ENCODE data around the gene GLRX2. TPM values are rescaled to one million over a fixed set of nuclear protein-coding genes. Genes with fewer than 3 reads are reported as not detected.

GLRX2 gene
- total and polyA plus RNA-seq, 3 experiments from 2014 or later, result 13.2 to 49.6 (median 47.1) TPM

DNA sequence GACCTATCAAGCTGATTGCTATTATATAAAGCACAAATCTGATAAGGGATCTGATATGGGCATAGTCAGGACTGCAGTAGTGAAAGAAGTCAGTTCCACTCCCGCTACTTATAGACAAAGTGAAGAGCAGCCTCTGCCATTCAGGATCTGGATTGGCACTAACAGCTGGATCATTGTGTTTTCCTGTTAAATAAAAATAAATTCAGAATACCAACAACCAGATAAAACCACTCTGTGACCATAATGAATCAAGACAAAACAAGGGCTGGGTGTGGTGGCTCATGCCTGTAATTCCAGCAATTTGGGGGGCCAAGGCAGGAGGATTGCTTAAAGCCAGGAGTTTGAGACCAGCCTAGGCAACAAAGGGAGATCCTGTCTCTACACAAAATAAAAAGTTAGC, 5.0 kb upstream of the GLRX2 start:
- Histone ChIP-seq H3K36me3 (ENCODE audit: insufficient read depth, low read length) (no peaks in the 10 kb centered on the region), H3K9me3 (ENCODE audit: low read length) (no peaks in the 10 kb centered on the region), H3K27ac (ENCODE audit: low read depth, low read length) (no peak overlapping the region), H3K4me3 (ENCODE audit: low read length) (no peak overlapping the region), H3K27me3 (ENCODE audit: insufficient read depth, low read length, poor library complexity, severe bottlenecking) (no peaks in the 10 kb centered on the region), H3K4me1 (ENCODE audit: insufficient read depth, low read length) (no peaks in the 10 kb centered on the region)
- Mint-ChIP-seq H3K36me3 (peaks cover 0 to 2% (median 0%) of the 10 kb centered on the region in 3 donors), H3K9me3 (no peaks in the 10 kb centered on the region), H3K4me3 (no peak overlapping the region), H3K27ac (no peak overlapping the region), H3K27me3 (no peaks in the 10 kb centered on the region), H3K4me1 (peaks cover 2 to 8% (median 7%) of the 10 kb centered on the region in 3 donors)
- CTCF ChIA-PET, result interaction anchor here (1.1 kb wide), 1 partner anchor 13 kb away, joined by 3 read pairs; no protein-coding TSS in a partner anchor
- DNase-seq, result no peak
- POLR2A ChIA-PET, result no interaction called here

DNA sequence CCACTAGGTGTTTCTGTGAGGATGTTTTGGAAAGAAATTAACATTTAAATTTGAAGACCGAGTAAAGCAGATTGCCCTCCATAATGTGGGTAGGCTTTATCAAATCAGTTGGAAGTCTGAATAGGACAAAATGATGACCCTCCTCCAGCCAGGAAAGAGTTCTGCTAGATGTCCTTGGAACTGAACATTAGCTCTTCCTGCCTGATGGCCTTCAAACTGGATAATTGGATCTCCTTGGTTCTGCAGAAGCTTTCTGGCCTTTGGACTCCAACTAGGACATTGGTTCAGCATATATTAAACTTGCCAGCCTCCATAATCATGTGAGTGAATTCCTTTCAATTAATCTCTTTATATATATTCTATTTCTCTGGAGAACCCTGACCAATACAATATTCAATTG, 4.4 kb upstream of the GLRX2 start:
- ChIA-PET CTCF (interaction anchor here (1.1 kb wide), 1 partner anchor 14 kb away, joined by 3 read pairs; no protein-coding TSS in a partner anchor), POLR2A (interaction anchor here (0.6 kb wide), 1 partner anchor 13 kb away, joined by 6 read pairs; no protein-coding TSS in a partner anchor)
- H3K4me3 Mint-ChIP-seq, result no peak overlapping the region

DNA sequence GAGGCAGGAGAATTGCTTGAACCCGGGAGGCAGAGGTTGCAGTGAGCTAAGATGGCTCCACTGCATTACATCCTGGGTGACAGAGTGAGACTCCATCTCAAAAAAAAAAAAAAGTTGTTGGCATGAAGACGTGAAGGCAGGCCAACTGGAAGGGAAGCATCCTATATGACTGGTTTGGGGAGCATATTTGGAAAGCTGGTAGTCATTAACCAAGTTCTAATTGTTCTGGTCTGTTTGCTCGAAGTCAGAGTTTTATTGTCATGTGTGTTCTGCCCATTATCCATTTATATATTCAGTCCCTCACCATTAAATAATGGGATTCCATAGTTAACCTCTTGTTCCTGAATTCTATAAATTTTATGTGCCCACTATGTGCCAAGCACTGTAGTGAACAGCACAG, 3.3 kb upstream of the GLRX2 start:
- Histone ChIP-seq H3K27me3 (ENCODE audit: insufficient read depth, low read length, poor library complexity, severe bottlenecking) (no peaks in the 10 kb centered on the region), H3K9me3 (ENCODE audit: low read length) (no peaks in the 10 kb centered on the region), H3K4me3 (ENCODE audit: low read length) (no peak overlapping the region), H3K27ac (ENCODE audit: low read depth, low read length) (no peak overlapping the region), H3K4me1 (ENCODE audit: insufficient read depth, low read length) (peaks cover 9% of the 10 kb centered on the region), H3K36me3 (ENCODE audit: insufficient read depth, low read length) (no peaks in the 10 kb centered on the region)
- CTCF ChIA-PET, result interaction anchor here (1.9 kb wide), 1 partner anchor 13 kb away, joined by 9 read pairs; the partner anchor contains the start of gene CDC73
- Mint-ChIP-seq H3K4me3 (peak overlapping the region in 1 of 7 donors; percentile 63), H3K27ac (peak overlapping the region in 1 of 8 donors; percentile 50), H3K27me3 (no peaks in the 10 kb centered on the region), H3K9me3 (no peaks in the 10 kb centered on the region), H3K36me3 (peaks cover 0 to 7% (median 0%) of the 10 kb centered on the region in 3 donors), H3K4me1 (peaks cover 10 to 19% (median 16%) of the 10 kb centered on the region in 3 donors)
- DNase-seq, result no peak
- POLR2A ChIA-PET, result no interaction called here

More for the DNA sequence above, 4.4 kb upstream of the GLRX2 start:
- Mint-ChIP-seq H3K9me3 (no peaks in the 10 kb centered on the region), H3K27ac (no peak overlapping the region), H3K4me1 (peaks cover 2 to 11% (median 8%) of the 10 kb centered on the region in 3 donors), H3K36me3 (peaks cover 0 to 7% (median 0%) of the 10 kb centered on the region in 3 donors), H3K27me3 (no peaks in the 10 kb centered on the region)
- no peak for DNase-seq
- Histone ChIP-seq H3K4me1 (ENCODE audit: insufficient read depth, low read length) (no peaks in the 10 kb centered on the region), H3K36me3 (ENCODE audit: insufficient read depth, low read length) (no peaks in the 10 kb centered on the region), H3K27me3 (ENCODE audit: insufficient read depth, low read length, poor library complexity, severe bottlenecking) (no peaks in the 10 kb centered on the region), H3K4me3 (ENCODE audit: low read length) (no peak overlapping the region), H3K9me3 (ENCODE audit: low read length) (no peaks in the 10 kb centered on the region), H3K27ac (ENCODE audit: low read depth, low read length) (no peak overlapping the region)

DNA sequence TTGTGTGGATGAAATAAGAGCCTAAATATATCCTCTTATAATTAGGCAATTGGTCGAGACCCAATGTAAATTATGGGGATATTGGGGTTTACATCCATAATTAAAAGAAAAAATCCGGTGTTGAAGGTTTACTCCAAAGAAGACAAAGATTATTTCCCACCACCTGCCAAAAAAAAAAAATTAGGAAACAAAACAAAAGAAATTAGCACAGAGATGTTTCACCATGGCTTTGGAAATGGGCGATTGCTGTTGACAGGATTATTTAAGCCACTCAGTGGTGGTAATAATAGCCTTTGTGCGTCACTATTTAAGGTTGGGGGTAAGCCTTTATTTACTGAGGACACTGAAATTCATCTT, 585 bp upstream of the GLRX2 start:
- peak overlapping the region; percentile 93 to 97 (median 96) for H3K4me3 Mint-ChIP-seq
- H3K27me3 Mint-ChIP-seq, result no peaks in the 10 kb centered on the region
- ChIA-PET CTCF (interaction anchor here (0.7 kb wide), 1 partner anchor 20 kb away, joined by 3 read pairs; no protein-coding TSS in a partner anchor), POLR2A (interaction anchor here (0.8 to 2.2 kb wide), 3 partner anchors 16 to 298 kb away, joined by 5 to 11 read pairs (median 7); partner anchors contain the start of genes CDC73, RO60 and UCHL5)
- peak overlapping the region; percentile 12 to 91 (median 74) for H3K27ac Mint-ChIP-seq
- Histone ChIP-seq H3K27ac (ENCODE audit: low read depth, low read length) (peak overlapping the region; percentile 49), H3K27me3 (ENCODE audit: insufficient read depth, low read length, poor library complexity, severe bottlenecking) (no peaks in the 10 kb centered on the region), H3K4me1 (ENCODE audit: insufficient read depth, low read length) (peaks cover 11% of the 10 kb centered on the region), H3K9me3 (ENCODE audit: low read length) (no peaks in the 10 kb centered on the region), H3K36me3 (ENCODE audit: insufficient read depth, low read length) (no peaks in the 10 kb centered on the region), H3K4me3 (ENCODE audit: low read length) (peak overlapping the region; percentile 79)
- DNase-seq, result no peak
- H3K36me3 Mint-ChIP-seq, result peaks cover 0 to 7% (median 0%) of the 10 kb centered on the region in 3 donors
- H3K4me1 Mint-ChIP-seq, result peaks cover 18 to 34% (median 33%) of the 10 kb centered on the region in 3 donors
- no peaks in the 10 kb centered on the region for H3K9me3 Mint-ChIP-seq

DNA sequence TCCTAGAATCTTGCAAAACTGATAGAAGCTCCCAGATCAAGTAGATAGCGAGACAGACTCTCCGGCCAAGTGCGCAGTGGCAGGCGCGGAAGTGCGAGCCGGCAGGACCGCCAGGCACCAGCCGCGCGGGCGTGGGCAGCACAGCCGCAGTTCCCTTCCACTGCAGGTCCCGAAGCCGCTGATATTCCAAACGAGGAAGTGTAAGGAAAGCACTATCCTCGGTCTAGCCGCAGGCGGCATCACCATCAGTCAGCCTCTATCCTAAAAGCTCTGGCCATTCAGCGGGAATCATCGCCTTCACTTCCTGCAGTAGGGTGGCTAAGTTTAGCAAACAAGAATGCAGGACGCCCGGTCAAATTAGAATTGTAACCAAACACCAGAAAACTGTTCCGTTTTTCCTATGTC, 710 bp downstream of the GLRX2 start:
- ChIA-PET CTCF (interaction anchor here (0.6 to 2.3 kb wide), 3 partner anchors 17 to 46 kb away, joined by 3 to 8 read pairs (median 5); partner anchors contain the start of genes CDC73, RO60 and UCHL5), POLR2A (interaction anchor here (2.1 to 2.2 kb wide), 2 partner anchors 17 to 46 kb away, joined by 7 to 11 read pairs; partner anchors contain the start of genes CDC73, RO60 and UCHL5)
- no peaks in the 10 kb centered on the region for H3K9me3 ChIP-seq (ENCODE audit: low read length)
- peak overlapping the region; percentile 79 for H3K4me3 ChIP-seq (ENCODE audit: low read length)
- peaks cover 11% of the 10 kb centered on the region for H3K4me1 ChIP-seq (ENCODE audit: insufficient read depth, low read length)
- DNase-seq, result peak in 3 of 5 donors; percentile 4 to 49 (median 27)
- Mint-ChIP-seq H3K36me3 (peaks cover 0 to 19% (median 4%) of the 10 kb centered on the region in 3 donors), H3K27ac (peak overlapping the region; percentile 74 to 96 (median 88)), H3K27me3 (no peaks in the 10 kb centered on the region), H3K9me3 (no peaks in the 10 kb centered on the region), H3K4me1 (peaks cover 18 to 34% (median 33%) of the 10 kb centered on the region in 3 donors), H3K4me3 (peak overlapping the region; percentile 93 to 97 (median 96))
- H3K27me3 ChIP-seq (ENCODE audit: insufficient read depth, low read length, poor library complexity, severe bottlenecking), result no peaks in the 10 kb centered on the region
- peak overlapping the region; percentile 49 for H3K27ac ChIP-seq (ENCODE audit: low read depth, low read length)
- peaks cover 5% of the 10 kb centered on the region for H3K36me3 ChIP-seq (ENCODE audit: insufficient read depth, low read length)

DNA sequence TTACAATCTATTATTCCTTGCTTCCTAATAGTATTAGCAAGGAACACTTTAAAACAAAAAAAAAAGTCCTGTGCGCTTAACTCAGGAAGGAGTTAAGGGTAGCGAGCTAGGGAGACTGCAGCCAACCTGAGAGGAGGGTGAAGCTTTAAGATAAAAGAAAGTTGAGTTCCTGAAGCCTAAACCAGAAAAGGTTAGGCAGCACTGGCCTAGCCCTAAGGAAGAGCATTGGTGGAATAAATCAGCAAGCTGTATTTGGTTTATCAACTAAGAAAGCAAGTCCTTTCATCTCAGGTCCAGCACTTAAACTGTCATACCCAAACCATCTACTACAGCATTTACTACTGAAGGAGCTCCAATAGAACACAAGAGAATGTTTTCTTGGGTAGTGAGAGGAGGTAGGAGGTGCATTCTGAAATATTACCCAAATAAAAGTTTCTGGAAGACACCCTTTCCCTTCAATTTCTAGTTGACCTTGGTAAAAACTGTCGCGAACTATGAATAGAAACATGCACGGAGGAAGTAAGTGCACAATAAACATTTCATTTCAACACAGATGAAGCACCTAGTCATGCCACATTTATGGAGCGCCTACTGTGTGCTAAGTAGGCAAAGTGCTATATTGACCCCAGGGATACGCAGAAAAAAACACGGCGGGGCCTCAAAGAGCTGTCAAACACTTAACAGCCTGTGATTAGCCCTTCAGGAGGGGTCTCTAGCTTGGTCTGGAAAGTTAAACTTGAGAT, 1.3 kb downstream of the GLRX2 start:
- Mint-ChIP-seq H3K9me3 (no peaks in the 10 kb centered on the region), H3K4me1 (peaks cover 18 to 34% (median 33%) of the 10 kb centered on the region in 3 donors), H3K4me3 (peak overlapping the region; percentile 93 to 97 (median 96)), H3K27me3 (no peaks in the 10 kb centered on the region), H3K36me3 (peaks cover 0 to 25% (median 4%) of the 10 kb centered on the region in 3 donors), H3K27ac (peak overlapping the region in 5 of 8 donors; percentile 26 to 94 (median 86))
- POLR2A ChIA-PET, result interaction anchor here (2.1 to 2.2 kb wide), 2 partner anchors 17 to 45 kb away, joined by 7 to 11 read pairs; partner anchors contain the start of genes CDC73, RO60 and UCHL5
- no peak for DNase-seq
- peaks cover 9% of the 10 kb centered on the region for H3K36me3 ChIP-seq (ENCODE audit: insufficient read depth, low read length)
- CTCF ChIA-PET, result interaction anchor here (0.6 to 2.3 kb wide), 4 partner anchors 17 to 297 kb away, joined by 3 to 8 read pairs (median 4); partner anchors contain the start of genes CDC73, RO60 and UCHL5
- H3K9me3 ChIP-seq (ENCODE audit: low read length), result no peaks in the 10 kb centered on the region
- H3K4me1 ChIP-seq (ENCODE audit: insufficient read depth, low read length), result peaks cover 11% of the 10 kb centered on the region
- H3K27ac ChIP-seq (ENCODE audit: low read depth, low read length), result peak overlapping the region; percentile 49
- no peaks in the 10 kb centered on the region for H3K27me3 ChIP-seq (ENCODE audit: insufficient read depth, low read length, poor library complexity, severe bottlenecking)
- H3K4me3 ChIP-seq (ENCODE audit: low read length), result peak overlapping the region; percentile 79

DNA sequence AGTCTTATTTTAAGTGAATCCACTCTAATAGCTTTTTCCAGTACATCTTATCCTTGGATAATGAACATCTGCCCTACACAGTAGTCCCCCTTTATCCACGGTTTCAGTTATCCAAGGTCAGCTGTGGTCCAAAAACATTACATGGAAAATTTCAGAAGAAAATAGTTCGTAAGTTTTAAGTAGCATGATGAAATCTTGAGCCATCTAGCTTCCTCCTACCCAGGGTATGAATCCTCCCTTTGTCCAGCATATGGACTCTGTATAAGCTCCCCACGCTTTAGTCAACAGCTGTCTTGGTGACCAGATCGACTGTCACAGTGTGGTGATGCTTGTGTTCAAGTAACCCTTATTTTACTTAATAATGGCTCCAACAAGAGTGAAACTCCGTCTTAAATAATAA, 2.6 kb downstream of the GLRX2 start:
- Mint-ChIP-seq H3K4me1 (peaks cover 21 to 39% (median 33%) of the 10 kb centered on the region in 3 donors), H3K36me3 (peaks cover 0 to 32% (median 5%) of the 10 kb centered on the region in 3 donors), H3K4me3 (peak overlapping the region in 1 of 7 donors; percentile 97)

More for the DNA sequence above, 2.6 kb downstream of the GLRX2 start:
- CTCF ChIA-PET, result interaction anchor here (0.8 kb wide), 1 partner anchor 19 kb away, joined by 3 read pairs; the partner anchor contains the start of gene CDC73
- POLR2A ChIA-PET, result no interaction called here
- Mint-ChIP-seq H3K27me3 (no peaks in the 10 kb centered on the region), H3K9me3 (no peaks in the 10 kb centered on the region), H3K27ac (no peak overlapping the region)
- no peak overlapping the region for H3K27ac ChIP-seq (ENCODE audit: low read depth, low read length)
- H3K9me3 ChIP-seq (ENCODE audit: low read length), result no peaks in the 10 kb centered on the region
- H3K4me3 ChIP-seq (ENCODE audit: low read length), result no peak overlapping the region
- H3K27me3 ChIP-seq (ENCODE audit: insufficient read depth, low read length, poor library complexity, severe bottlenecking), result no peaks in the 10 kb centered on the region
- H3K4me1 ChIP-seq (ENCODE audit: insufficient read depth, low read length), result peaks cover 11% of the 10 kb centered on the region
- peaks cover 9% of the 10 kb centered on the region for H3K36me3 ChIP-seq (ENCODE audit: insufficient read depth, low read length)
- DNase-seq, result no peak
